Jurkat, Clone E6-1 (cell line): Measurements from ENCODE around the gene MALAT1.
"Not testable (repeated sequence)": the region's sequence is repeated elsewhere in the genome, so short reads cannot be mapped to it uniquely, and the experiment has no call there.

ENCODE experiments used
- DNase-seq: peaks from one replicate; pipeline ENCODE4 v3.0.0-alpha.2; 2011; ENCODE audit warnings: low read depth, low spot score
- H3K4me3 ChIP-seq: 2 replicates; pipeline ENCODE4 v1.5.1; 2011; ENCODE audit warnings: mild to moderate bottlenecking, low read length, control low read depth, moderate library complexity

The MALAT1 gene

DNA sequence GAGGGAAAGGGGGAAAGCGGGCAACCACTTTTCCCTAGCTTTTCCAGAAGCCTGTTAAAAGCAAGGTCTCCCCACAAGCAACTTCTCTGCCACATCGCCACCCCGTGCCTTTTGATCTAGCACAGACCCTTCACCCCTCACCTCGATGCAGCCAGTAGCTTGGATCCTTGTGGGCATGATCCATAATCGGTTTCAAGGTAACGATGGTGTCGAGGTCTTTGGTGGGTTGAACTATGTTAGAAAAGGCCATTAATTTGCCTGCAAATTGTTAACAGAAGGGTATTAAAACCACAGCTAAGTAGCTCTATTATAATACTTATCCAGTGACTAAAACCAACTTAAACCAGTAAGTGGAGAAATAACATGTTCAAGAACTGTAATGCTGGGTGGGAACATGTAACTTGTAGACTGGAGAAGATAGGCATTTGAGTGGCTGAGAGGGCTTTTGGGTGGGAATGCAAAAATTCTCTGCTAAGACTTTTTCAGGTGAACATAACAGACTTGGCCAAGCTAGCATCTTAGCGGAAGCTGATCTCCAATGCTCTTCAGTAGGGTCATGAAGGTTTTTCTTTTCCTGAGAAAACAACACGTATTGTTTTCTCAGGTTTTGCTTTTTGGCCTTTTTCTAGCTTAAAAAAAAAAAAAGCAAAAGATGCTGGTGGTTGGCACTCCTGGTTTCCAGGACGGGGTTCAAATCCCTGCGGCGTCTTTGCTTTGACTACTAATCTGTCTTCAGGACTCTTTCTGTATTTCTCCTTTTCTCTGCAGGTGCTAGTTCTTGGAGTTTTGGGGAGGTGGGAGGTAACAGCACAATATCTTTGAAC, 6.8 kb downstream of the MALAT1 start:
- no peak for DNase-seq
- H3K4me3 ChIP-seq: no peak overlapping the region

DNA sequence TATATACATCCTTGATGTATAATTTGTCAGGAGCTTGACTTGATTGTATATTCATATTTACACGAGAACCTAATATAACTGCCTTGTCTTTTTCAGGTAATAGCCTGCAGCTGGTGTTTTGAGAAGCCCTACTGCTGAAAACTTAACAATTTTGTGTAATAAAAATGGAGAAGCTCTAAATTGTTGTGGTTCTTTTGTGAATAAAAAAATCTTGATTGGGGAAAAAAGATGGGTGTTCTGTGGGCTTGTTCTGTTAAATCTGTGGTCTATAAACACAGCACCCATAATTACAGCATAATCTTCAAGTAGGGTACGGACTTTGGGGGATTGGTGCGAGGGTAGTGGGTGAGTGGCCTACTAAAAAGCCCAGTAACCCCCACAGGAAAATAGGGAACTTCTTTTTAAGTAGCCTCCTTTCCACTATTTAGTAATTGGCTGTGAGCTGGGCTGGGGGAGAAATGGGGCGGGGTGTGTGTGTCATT, 7.5 kb downstream of the MALAT1 start:
- H3K4me3 ChIP-seq: no peak overlapping the region
- DNase-seq: no peak

DNA sequence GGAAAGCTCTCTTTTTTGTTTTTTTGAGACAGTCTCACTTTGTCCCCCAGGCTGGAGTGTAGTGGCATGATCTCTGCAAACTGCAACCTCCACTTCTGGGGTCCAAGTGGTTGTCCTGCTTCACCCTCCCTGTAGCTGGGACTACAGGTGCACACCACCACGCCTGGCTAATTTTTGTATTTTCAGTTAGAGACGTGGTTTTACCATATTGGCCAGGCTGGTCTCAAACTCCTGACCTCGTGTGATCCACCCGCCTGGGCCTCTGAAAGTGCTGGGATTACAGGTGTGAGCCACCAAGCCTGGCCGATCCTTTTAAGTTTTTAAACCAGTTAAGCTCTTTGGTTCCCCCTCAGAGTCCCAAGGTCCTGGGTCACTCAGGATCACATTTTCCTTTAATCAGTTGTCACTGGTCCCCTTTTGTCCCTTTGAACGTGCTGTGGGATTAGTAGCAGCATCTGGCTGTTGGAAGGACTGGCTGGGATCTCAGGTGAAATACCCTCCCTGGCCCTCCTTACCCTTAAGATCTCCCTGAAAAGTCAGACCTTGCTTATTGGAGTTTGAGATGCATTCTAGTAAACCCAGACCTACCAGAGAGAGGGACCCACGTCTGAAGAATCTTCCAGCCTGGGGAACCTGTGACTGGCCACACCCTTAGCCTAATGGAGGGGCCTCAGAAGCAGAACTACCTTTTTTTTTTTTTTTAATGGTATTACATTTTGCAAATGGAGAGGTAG, 8.1 kb downstream of the MALAT1 start:
- H3K4me3 ChIP-seq: no peak overlapping the region
- no peak for DNase-seq

DNA sequence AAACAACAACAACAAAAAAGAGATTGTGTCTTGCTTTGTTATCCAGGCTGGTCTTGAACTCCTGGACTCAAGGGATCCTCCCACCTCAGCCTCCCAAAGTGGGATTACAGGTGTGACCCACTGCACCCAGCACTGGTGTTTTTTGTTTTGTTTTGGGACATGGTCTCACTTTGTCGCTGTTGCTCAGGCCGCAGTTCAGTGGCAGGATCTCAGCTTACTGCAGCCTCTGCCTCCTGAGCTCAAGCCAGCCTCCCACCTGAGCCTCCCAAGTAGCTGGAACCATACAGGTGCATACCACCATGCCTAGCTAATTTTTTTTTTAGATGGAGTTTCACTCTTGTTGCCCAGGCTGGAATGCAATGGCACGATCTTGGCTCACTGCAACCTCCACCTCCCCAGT, 13.5 kb downstream of the MALAT1 start:
- not testable (repeated sequence) for H3K4me3 ChIP-seq, DNase-seq

DNA sequence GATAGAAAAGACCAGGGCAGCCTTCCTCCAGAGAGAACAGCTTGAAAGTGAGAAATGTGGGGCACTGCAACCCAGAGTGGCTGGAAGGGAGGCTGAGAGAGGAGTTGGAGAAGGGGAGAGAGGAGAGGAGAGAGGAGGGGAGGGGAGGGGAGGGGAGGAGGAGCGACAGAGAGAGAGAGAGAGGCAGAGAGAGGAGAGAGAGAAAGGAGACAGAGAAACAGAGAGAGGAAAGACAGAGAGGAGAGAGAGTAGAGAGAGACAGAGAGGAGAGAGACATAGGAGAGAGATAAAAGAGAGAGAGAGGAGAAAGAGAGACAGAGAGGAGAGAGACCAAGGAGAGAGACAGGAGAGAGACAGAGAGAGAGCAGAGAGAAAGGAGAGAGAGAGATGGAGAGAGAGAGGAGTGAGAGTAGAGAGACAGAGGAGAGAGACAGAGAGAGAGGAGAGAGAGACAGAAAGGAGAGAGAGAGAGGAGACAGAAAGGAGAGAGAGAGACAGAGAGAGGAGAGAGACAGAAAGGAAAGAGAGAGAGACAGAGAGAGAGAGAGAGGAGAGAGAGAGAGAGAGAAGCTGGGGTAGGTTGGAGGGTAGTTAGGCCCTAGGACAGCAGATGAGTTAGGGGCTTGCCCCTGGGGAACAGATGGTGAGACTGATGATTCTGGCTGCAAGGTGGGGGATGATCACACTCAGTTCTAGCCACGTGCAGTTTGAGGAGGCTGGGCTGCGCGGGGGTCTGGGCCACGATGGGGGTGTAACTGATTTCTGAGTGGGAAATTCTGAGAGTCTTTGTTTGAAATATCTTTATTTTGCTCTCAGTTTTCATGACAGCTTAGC, 17.5 kb downstream of the MALAT1 start:
- DNase-seq: no peak
- H3K4me3 ChIP-seq: no peak overlapping the region

DNA sequence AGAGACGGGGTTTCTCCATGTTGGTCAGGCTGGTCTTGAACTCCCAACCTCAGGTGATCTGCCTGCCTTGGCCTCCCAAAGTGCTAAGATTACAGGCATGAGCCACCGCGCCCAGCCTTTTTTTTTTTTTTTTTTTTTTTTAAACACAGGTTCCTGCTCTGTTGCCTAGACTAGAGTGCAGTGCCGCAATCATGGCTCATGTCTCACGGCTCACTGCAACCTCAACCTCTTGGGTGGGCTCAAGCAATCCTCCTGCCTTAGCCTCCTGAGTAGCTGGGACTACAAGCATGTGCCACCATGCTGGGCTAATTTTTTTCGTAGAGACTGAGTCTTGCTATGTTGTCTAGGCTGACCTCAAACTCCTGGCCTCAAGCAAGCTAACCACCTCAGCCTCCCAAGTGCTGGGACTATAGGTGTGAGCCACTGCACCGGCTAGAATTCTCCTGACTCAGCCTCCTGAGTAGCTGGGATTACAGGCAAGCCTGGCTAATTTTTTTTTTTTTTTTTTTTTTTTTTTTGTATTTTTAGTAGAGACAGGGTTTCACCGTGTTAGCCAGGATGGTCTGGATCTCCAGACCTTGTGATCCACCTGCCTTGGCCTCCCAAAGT, 20.2 kb downstream of the MALAT1 start:
- not testable (repeated sequence) for DNase-seq, H3K4me3 ChIP-seq

DNA sequence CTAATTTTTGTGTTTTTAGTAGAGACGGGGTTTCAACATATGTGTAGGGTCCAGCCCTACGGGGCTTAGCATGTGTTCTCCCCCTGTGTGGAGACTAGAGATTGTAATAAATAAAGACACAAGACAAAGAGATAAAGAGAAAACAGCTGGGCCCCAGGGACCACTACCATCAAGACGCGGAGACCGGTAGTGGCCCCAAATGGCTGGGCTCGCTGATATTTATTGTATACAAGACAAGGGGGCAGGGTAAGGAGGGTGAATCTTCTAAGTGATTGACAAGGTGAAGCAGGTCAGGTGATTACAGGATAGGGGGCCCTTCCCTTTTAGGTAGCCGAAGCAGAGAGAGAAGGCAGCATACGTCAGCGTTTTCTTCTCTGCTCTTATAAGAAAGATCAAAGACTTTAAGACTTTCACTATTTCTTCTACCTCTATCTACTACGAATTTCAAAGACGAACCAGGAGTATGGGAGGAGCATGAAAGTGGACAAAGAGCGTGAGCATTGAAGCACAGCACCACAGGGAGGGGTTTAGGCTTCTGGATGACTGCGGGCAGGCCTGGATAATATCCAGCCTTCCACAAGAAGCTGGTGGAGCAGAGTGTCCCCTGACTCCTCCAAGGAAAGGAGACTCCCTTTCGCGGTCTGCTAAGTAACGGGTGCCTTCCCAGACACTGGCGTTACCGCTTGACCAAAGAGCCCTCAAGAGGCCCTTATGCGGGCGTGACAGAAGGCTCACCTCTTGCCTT, 23.1 kb downstream of the MALAT1 start:
- not testable (repeated sequence) for DNase-seq

DNA sequence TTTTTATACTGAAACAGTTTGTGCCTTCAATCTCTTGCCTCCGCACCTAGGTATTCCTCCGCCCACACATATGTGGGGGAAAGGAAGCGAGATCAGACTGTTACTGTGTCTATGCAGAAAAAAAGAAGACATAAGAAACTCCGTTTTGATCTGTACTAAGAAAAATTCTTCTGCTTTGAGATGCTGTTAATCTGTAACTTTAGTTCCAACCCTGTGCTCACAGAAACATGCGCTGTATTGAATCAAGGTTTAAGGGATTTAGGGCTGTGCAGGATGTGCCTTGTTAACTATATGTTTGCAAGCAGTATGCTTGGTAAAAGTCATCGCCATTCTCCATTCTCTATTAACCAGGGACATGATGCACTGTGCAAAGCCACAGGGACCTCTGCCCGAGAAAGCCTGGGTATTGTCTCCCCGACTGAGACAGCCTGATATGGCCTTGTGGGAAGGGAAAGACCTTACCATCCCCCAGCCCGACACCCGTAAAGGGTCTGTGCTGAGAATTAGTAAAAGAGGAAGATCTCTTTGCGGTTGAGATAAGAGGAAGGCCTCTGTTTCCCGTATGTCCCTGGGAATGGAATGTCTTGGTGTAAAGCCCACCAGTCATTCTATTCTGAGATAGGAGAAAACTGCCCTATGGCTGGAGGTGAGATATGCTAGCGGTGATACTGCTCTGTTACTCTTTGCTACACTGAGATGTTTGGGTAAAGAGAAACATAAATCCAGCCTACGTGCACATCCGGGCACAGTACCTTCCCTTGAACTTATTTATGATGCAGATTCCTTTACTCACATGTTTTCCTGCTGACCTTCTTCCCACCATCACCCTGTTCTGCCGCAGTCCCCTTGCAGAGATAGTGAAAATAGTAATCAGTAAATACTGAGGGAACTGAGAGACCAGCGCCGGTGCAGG, 24.1 kb downstream of the MALAT1 start:
- not testable (repeated sequence) for DNase-seq, H3K4me3 ChIP-seq

More for the DNA sequence above, 23.1 kb downstream of the MALAT1 start:
- not testable (repeated sequence) for H3K4me3 ChIP-seq

DNA sequence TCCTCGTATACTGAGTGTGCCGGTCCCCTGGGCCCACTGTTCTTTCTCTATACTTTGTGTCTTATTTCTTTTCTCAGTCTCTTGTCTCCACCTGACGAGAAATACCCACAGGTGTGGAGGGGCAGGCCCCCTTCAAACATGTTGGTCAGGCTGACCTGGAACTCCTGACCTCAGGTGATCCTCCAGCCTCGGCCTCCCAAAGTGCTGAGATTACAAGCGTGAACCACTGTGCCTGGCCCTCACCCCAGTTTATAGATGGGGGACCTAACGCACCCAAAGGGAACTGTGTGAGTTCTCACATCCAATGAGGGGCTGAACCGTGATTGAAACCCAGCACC, 24.8 kb downstream of the MALAT1 start:
- not testable (repeated sequence) for H3K4me3 ChIP-seq, DNase-seq

DNA sequence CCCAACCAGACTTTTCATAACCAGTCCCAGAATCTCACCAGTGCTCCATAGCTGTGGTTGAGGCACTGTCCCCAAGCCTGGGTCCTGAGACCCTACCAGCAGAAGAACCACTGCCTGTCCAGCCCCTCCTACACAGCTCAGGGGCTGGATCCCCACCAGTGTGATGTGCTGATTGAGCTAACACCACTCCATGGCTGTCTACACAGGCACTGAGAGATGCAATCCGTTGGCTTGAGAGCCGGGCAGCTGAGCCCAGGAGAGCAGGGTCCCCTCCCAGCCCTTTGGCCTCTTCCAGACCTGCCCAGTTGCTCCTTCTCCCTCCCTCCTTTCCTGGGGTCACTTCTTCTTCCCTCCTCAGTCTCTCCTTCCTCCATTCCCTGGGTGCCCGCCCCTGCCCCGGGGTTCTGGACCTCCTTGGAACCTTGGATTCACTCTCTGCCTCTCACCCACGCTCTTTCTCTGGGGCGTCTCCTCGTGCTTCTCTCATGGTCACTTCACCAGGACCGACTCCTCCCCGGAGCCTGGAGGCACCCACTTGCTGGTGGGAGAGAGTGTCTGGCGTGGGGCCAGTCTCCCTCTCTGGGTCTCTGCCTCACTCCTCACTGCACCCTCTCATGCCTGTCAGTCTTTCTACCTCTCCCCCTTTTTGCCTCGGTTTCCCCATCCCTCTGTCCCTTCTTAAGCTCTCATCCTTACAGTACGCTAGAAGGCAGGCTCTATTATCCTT, 25.3 kb downstream of the MALAT1 start:
- no peak for DNase-seq
- peak overlapping the region; percentile 40 for H3K4me3 ChIP-seq

DNA sequence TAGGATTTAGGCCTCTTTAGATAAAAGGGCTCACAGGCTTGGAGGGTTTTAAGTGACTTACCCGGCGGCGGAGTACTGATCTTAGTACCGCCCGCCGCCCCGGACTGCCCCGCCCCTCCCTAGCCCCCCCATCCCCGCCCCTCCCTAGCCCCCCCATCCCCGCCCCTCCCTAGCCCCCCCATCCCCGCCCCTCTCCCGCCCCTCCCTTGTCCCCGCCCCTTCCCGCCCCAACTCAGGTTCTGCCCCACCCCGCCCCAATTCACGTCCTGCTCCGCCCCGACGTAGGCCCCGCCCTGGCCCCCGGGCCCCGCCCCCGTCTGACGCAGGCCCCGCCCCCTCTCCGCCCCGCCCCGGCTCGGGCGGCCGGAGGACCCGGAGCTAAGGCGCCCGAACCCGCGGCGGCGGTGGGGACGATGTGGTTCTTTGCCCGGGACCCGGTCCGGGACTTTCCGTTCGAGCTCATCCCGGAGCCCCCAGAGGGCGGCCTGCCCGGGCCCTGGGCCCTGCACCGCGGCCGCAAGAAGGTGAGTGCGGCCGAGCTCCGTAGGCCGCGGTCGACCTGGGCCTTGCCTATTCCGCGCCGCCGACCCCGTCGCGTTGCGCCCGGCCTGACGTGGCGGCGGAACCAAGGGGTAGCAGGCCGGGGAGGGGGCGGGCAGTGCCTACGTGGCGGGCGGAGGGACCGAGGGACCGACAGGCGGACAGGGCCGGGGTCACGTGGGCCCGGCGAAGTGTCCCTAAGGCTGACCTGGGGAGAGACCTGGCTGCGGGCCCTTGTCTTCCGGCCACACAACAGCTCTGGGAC, 26.1 kb downstream of the MALAT1 start, which contains the start of gene SCYL1:
Gene SCYL1, plus strand, starts transcription at position 343 of the 805 bp plus-strand sequence. Its CDS starts 71 bp downstream, at position 414.
- peak within 1 kb of the TSS; percentile 77 for H3K4me3 ChIP-seq
- DNase-seq: no peak

DNA sequence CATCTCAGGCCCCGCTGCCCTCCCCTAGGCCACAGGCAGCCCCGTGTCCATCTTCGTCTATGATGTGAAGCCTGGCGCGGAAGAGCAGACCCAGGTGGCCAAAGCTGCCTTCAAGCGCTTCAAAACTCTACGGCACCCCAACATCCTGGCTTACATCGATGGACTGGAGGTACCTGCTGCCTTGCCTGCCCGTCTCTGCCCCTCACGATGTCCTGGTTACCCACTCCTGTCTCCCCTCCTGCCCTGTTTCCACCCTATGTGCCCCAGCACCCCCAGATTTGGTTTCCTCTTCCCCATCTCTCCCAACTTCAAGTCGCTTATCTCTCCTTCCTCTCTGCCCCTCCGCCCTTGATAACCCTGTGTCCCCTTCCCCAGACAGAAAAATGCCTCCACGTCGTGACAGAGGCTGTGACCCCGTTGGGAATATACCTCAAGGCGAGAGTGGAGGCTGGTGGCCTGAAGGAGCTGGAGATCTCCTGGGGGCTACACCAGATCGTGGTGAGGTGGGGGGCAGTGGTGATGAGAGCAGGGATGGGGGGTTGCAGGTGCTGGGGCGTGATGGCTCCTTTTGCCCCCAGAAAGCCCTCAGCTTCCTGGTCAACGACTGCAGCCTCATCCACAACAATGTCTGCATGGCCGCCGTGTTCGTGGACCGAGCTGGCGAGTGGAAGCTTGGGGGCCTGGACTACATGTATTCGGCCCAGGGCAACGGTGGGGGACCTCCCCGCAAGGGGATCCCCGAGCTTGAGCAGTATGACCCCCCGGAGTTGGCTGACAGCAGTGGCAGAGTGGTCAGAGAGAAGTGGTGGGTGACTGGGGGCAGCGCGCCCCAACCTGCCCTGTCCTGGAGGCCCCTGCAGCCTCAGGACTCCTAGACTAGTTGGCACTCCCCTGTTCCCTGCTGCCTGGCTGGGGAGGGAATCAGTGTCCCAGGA, 27.0 kb downstream of the MALAT1 start:
- DNase-seq: no peak
- peak overlapping the region; percentile 77 for H3K4me3 ChIP-seq

DNA sequence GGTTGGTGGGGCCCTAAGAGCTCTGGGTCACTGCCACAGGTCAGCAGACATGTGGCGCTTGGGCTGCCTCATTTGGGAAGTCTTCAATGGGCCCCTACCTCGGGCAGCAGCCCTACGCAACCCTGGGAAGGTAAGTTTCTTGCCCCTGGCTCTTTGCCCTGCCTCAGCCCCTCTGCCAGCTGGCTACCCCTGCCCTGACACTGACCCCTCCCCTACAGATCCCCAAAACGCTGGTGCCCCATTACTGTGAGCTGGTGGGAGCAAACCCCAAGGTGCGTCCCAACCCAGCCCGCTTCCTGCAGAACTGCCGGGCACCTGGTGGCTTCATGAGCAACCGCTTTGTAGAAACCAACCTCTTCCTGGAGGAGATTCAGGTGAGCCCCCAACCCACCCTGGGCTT, 27.9 kb downstream of the MALAT1 start:
- no peak for DNase-seq
- H3K4me3 ChIP-seq: no peak overlapping the region

DNA sequence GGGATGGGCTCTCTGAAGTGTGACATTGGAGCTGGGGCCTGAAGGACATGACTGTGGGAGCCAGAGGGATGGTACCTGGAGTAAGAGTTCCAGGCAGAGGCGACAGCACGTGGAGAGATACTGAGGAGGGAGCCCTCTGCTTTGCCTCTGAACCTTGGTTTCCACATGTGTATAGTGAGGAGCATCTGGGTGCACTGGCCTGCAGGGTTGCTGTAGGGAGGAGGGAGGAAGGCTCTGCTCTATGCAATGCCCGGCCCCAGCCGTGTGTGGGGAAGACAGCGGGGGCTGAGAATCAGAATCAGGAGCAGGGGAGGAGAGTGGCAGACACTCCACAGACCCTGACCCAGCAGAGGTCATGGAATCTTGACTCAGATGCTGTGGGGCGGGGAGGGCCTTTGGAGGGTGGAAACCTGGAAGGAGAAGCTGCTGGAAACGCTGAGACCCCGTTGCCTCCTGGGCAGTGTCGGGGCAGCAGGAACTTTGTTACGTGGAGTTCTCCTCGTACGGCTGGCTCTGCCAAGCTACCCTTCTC, 30.0 kb downstream of the MALAT1 start:
- DNase-seq: no peak
- H3K4me3 ChIP-seq: no peak overlapping the region
